Chondrocyte (in vitro differentiated cells): Measurements from ENCODE around the gene PRMT2. TPM values are rescaled to one million over a fixed set of nuclear protein-coding genes. Genes with fewer than 3 reads are reported as not detected.
A peak's percentile ranks its signal among the peaks of the same experiment; 100 is the strongest.

Source experiments
- DNase-seq: peaks from one replicate; pipeline ENCODE4 v3.0.0; 2021; ENCODE audit warnings: mixed read lengths, low spot score
- H3K27ac Mint-ChIP-seq: one replicate; pipeline ENCODE4 v1.8.0; 2021; ENCODE audit warnings: mild to moderate bottlenecking, moderate library complexity, mixed read lengths; ENCODE audit not compliant: unreplicated experiment
- H3K27me3 Mint-ChIP-seq: 2 replicates; pipeline ENCODE4 v1.8.0; 2021; ENCODE audit warnings: low read depth, mixed read lengths
- H3K36me3 Mint-ChIP-seq: 2 replicates; pipeline ENCODE4 v1.8.0; 2021; ENCODE audit warnings: low read depth, mixed read lengths
- H3K4me1 Mint-ChIP-seq: 2 replicates; pipeline ENCODE4 v1.8.0; 2021; ENCODE audit warnings: low read depth, mild to moderate bottlenecking, mixed read lengths
- H3K4me3 Mint-ChIP-seq: one replicate; pipeline ENCODE4 v1.8.0; 2021; ENCODE audit warnings: mild to moderate bottlenecking, moderate library complexity, mixed read lengths; ENCODE audit not compliant: unreplicated experiment
- H3K9me3 Mint-ChIP-seq: 2 replicates; pipeline ENCODE4 v1.8.0; 2021; ENCODE audit warnings: low read depth, mixed read lengths
- CTCF ChIP-seq: fragments of 200-600 bp; sonication (generic); IDR thresholded peaks from 2 replicates; pipeline ENCODE4 v1.5.0; 2021; ENCODE audit warnings: antibody characterized with exemption, mild to moderate bottlenecking, moderate library complexity
- total RNA-seq: library from RNA; stranded (reverse); gene quantifications from 3 replicates; pipeline ENCODE4 v1.2.1, GENCODE V29; 2021

PRMT2 gene
- total RNA-seq, 1 donor from 2014 or later = 128 TPM

GRCh38 chr21:46660505-46660904 lies 25.0 kb downstream of the PRMT2 start:
- no peak for TF ChIP-seq CTCF
- H3K27ac Mint-ChIP-seq = no peak overlapping the region
- H3K27me3 Mint-ChIP-seq = no peaks in the 10 kb centered on the region
- H3K4me1 Mint-ChIP-seq = peaks cover 6% of the 10 kb centered on the region
- peaks cover 41% of the 10 kb centered on the region for H3K36me3 Mint-ChIP-seq
- H3K9me3 Mint-ChIP-seq = peaks cover 9% of the 10 kb centered on the region
- DNase-seq = no peak
- H3K4me3 Mint-ChIP-seq = no peak overlapping the region

- Mint-ChIP-seq H3K27me3 (no peaks in the 10 kb centered on the region), H3K36me3 (peaks cover 37% of the 10 kb centered on the region), H3K4me3 (no peak overlapping the region), H3K9me3 (peaks cover 2% of the 10 kb centered on the region), H3K4me1 (peaks cover 6% of the 10 kb centered on the region), H3K27ac (no peak overlapping the region)
- no peak for DNase-seq
- peak; percentile 87 for TF ChIP-seq CTCF
Observed at GRCh38 chr21:46661211-46661625, 25.7 kb downstream of the PRMT2 start.

GRCh38 chr21:46661642-46662366 lies 26.3 kb downstream of the PRMT2 start:
- no peak for TF ChIP-seq CTCF
- DNase-seq = no peak
- H3K4me3 Mint-ChIP-seq = no peak overlapping the region

GRCh38 chr21:46662367-46662654 lies 26.8 kb downstream of the PRMT2 start:
- Mint-ChIP-seq H3K36me3 (peaks cover 26% of the 10 kb centered on the region), H3K27ac (no peak overlapping the region), H3K9me3 (no peaks in the 10 kb centered on the region), H3K4me1 (peaks cover 10% of the 10 kb centered on the region), H3K27me3 (no peaks in the 10 kb centered on the region), H3K4me3 (no peak overlapping the region)
- no peak for DNase-seq
- no peak for TF ChIP-seq CTCF

More at GRCh38 chr21:46661642-46662366, 26.3 kb downstream of the PRMT2 start:
- H3K4me1 Mint-ChIP-seq = peaks cover 9% of the 10 kb centered on the region
- no peaks in the 10 kb centered on the region for H3K27me3 Mint-ChIP-seq
- peaks cover 31% of the 10 kb centered on the region for H3K36me3 Mint-ChIP-seq
- H3K27ac Mint-ChIP-seq = no peak overlapping the region
- no peaks in the 10 kb centered on the region for H3K9me3 Mint-ChIP-seq

- H3K9me3 Mint-ChIP-seq = no peaks in the 10 kb centered on the region
- TF ChIP-seq CTCF = no peak
- no peak for DNase-seq
- H3K4me3 Mint-ChIP-seq = no peak overlapping the region
- peaks cover 11% of the 10 kb centered on the region for H3K4me1 Mint-ChIP-seq
- no peak overlapping the region for H3K27ac Mint-ChIP-seq
- H3K36me3 Mint-ChIP-seq = peaks cover 23% of the 10 kb centered on the region
- H3K27me3 Mint-ChIP-seq = no peaks in the 10 kb centered on the region
Observed at GRCh38 chr21:46662765-46663500, 27.5 kb downstream of the PRMT2 start.
